D721Med (cell line): Measurements from ENCODE around the gene IBA57.

Source experiments
- DNase-seq: peaks from one replicate; pipeline ENCODE4 v3.0.0; 2011; ENCODE audit warnings: low spot score; ENCODE audit not compliant: insufficient read length
- FAIRE-seq: peaks from 2 replicates; lab custom pipeline; 2011; peaks lifted over from hg19 to GRCh38; lab: Jason Lieb, UNC
- CTCF ChIP-seq: IDR thresholded peaks from 2 replicates; pipeline ENCODE4 v1.5.1; 2012; ENCODE audit warnings: mild to moderate bottlenecking, control low read depth; ENCODE audit not compliant: insufficient read depth; ENCODE audit errors: missing control alignments

IBA57 gene

GRCh38 chr1:228148935-228149405 is 16.6 kb upstream of the IBA57 start:
- no peak for TF ChIP-seq CTCF
- no peak for DNase-seq
- no peak for FAIRE-seq

DNA sequence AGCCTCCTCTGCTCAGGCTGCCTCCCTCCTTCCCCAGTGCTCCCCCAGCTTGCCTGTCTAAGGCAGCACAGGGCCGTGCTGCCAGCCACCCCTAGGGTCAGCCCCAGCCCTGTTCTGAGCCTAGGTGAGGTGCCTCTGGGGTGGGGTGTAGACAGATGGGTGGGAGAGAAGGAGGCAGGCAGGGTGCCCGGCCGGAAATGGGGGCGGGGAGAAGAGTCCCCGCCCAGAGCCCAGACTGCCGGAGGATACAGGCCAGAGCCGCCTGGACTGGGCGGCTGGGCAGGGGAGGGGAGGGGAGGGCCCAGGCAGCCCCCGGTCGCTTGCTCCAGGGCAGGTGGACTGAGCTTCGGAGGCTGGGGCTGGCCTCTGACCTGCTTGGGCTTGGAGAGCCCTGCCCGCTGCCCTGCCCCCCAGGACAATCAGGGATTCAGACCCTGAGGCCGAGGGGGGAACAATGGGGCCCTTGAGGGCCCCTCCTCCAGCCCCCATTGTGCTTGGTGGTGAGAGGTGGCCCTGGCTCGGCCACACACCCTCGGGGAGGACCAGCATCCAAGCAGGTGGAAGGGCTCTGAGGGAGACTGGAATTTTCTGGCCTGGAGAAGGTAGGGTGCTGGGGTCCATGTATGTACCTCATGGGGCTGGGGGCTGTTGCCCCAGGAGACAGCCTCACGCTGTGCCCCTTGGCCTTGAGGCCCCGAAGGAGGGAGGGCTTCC is 16.0 kb upstream of the IBA57 start, which contains the start of gene GJC2:
TSS of gene GJC2 (plus strand) at position 525 of the 714 bp plus-strand sequence. CDS start 7,829 bp downstream, outside the sequence.
- no peak for FAIRE-seq
- DNase-seq, result no peak
- no peak for TF ChIP-seq CTCF

- no peak for DNase-seq
- no peak for TF ChIP-seq CTCF
- no peak for FAIRE-seq
Measured at GRCh38 chr1:228150120-228150460, 15.5 kb upstream of the IBA57 start.

GRCh38 chr1:228150461-228151179 is 15.0 kb upstream of the IBA57 start:
- FAIRE-seq, result no peak
- DNase-seq, result no peak
- TF ChIP-seq CTCF, result no peak

GRCh38 chr1:228151180-228151925 is 14.3 kb upstream of the IBA57 start:
- FAIRE-seq (no peak), DNase-seq (no peak)
- TF ChIP-seq CTCF, result no peak

GRCh38 chr1:228152097-228152917 is 13.3 kb upstream of the IBA57 start:
- FAIRE-seq, result no peak
- no peak for DNase-seq
- no peak for TF ChIP-seq CTCF
